Mesendoderm (in vitro differentiated cells): Measurements from ENCODE around the gene TXNL4B.

Experiments used
- DNase-seq: peaks from one replicate; pipeline ENCODE4 v3.0.0; 2013
- H2AK5ac ChIP-seq: 2 replicates; pipeline ENCODE4 v1.6.1; 2013; ENCODE audit warnings: low read length, inconsistent platforms
- H2BK120ac ChIP-seq: 2 replicates; pipeline ENCODE4 v1.6.1; 2013; ENCODE audit warnings: low read depth, mild to moderate bottlenecking, low read length, moderate library complexity, mixed read lengths
- H2BK15ac ChIP-seq: replicated peaks from 2 replicates; pipeline ENCODE4 v1.6.1; 2013; ENCODE audit warnings: low read depth, mild to moderate bottlenecking, moderate library complexity
- H2BK5ac ChIP-seq: 2 replicates; pipeline ENCODE4 v1.6.1; 2013; ENCODE audit warnings: low read length, inconsistent platforms
- H3K18ac ChIP-seq: 2 replicates; pipeline ENCODE4 v1.6.1; 2013; ENCODE audit warnings: mild to moderate bottlenecking, low read length, mixed read lengths
- H3K23ac ChIP-seq: one replicate; pipeline ENCODE4 v1.6.1; 2013; ENCODE audit warnings: low read length
- H3K27ac ChIP-seq: 2 replicates; pipeline ENCODE4 v1.5.1; 2013; ENCODE audit warnings: low read depth, mild to moderate bottlenecking, inconsistent platforms, low read length, moderate library complexity
- H3K27me3 ChIP-seq: 2 replicates; pipeline ENCODE4 v1.6.1; 2013; ENCODE audit warnings: low read length, control low read depth, mild to moderate bottlenecking, inconsistent platforms; ENCODE audit not compliant: insufficient read depth, poor library complexity
- H3K36me3 ChIP-seq: 2 replicates; pipeline ENCODE4 v1.6.1; 2013; ENCODE audit warnings: low read length, inconsistent platforms; ENCODE audit not compliant: control insufficient read depth, insufficient read depth
- H3K4ac ChIP-seq: one replicate; pipeline ENCODE4 v1.6.1; 2013; ENCODE audit warnings: low read depth, mild to moderate bottlenecking, low read length, moderate library complexity
- H3K4me1 ChIP-seq: 2 replicates; pipeline ENCODE4 v1.6.1; 2013; ENCODE audit warnings: low read depth, low read length, inconsistent platforms; ENCODE audit not compliant: control insufficient read depth
- H3K4me2 ChIP-seq: 2 replicates; pipeline ENCODE4 v1.6.1; 2013; ENCODE audit warnings: low read length
- H3K4me3 ChIP-seq: 2 replicates; pipeline ENCODE4 v1.5.1; 2013; ENCODE audit warnings: mild to moderate bottlenecking, low read length
- H3K56ac ChIP-seq: one replicate; pipeline ENCODE4 v1.6.1; 2013; ENCODE audit warnings: low read length
- H3K79me1 ChIP-seq: 2 replicates; pipeline ENCODE4 v1.6.1; 2013; ENCODE audit warnings: low read length, inconsistent platforms
- H3K79me2 ChIP-seq: 2 replicates; pipeline ENCODE4 v1.6.1; 2013; ENCODE audit warnings: mild to moderate bottlenecking, low read length; ENCODE audit not compliant: control insufficient read depth, insufficient read depth
- H3K9ac ChIP-seq: 2 replicates; pipeline ENCODE4 v1.6.1; 2013; ENCODE audit warnings: low read length, inconsistent platforms
- H4K5ac ChIP-seq: one replicate; pipeline ENCODE4 v1.6.1; 2013; ENCODE audit warnings: low read length
- H4K8ac ChIP-seq: one replicate; pipeline ENCODE4 v1.6.1; 2013; ENCODE audit warnings: low read depth, mild to moderate bottlenecking, control low read depth, low read length, moderate library complexity
- WGBS: extraction: QIAGEN DNeasy Blood & Tissue Kit; methylation state at CpG from one replicate; pipeline ENCODE4 v1.1.7; 2013; ENCODE audit warnings: low lambda C conversion rate, missing lambda C conversion rate; ENCODE audit not compliant: insufficient coverage; ENCODE audit errors: extremely low coverage; 5-methylcytosine and 5-hydroxymethylcytosine counted together

The TXNL4B gene

GRCh38 chr16:72094266-72094610 is 818 bp upstream of the TXNL4B start:
- H3K4ac ChIP-seq, result peak overlapping the region; percentile 28
- no peak overlapping the region for H2BK5ac ChIP-seq
- H3K36me3 ChIP-seq, result peaks cover 9% of the 10 kb centered on the region
- no peak overlapping the region for H4K5ac ChIP-seq
- no peak overlapping the region for H2BK15ac ChIP-seq
- no peak overlapping the region for H3K18ac ChIP-seq
- no peak overlapping the region for H4K8ac ChIP-seq
- no peak overlapping the region for H2AK5ac ChIP-seq
- H3K56ac ChIP-seq, result peak overlapping the region; percentile 87
- H3K4me1 ChIP-seq, result peaks cover 3% of the 10 kb centered on the region
- peak; percentile 49 for DNase-seq
- peak overlapping the region; percentile 72 for H3K9ac ChIP-seq
- no CpG with 5 or more reads among the region's 11 CpGs for WGBS
- H3K79me1 ChIP-seq, result peaks cover 26% of the 10 kb centered on the region
- H3K27ac ChIP-seq, result no peak overlapping the region
- H3K4me2 ChIP-seq, result peak overlapping the region; percentile 76
- peak overlapping the region; percentile 25 for H3K23ac ChIP-seq
- H3K79me2 ChIP-seq, result peaks cover 26% of the 10 kb centered on the region
- H2BK120ac ChIP-seq, result no peak overlapping the region
- H3K27me3 ChIP-seq, result no peaks in the 10 kb centered on the region
- peak overlapping the region; percentile 56 for H3K4me3 ChIP-seq

- Histone ChIP-seq H3K36me3 (peaks cover 7% of the 10 kb centered on the region), H2AK5ac (no peak overlapping the region)
Observed at GRCh38 chr16:72092832-72093447, 480 bp downstream of the TXNL4B start.

GRCh38 chr16:72091217-72091616 is 2.2 kb downstream of the TXNL4B start:
- peaks cover 5% of the 10 kb centered on the region for H3K36me3 ChIP-seq
- no peaks in the 10 kb centered on the region for H3K27me3 ChIP-seq
- peaks cover 26% of the 10 kb centered on the region for H3K79me1 ChIP-seq
- H4K5ac ChIP-seq, result no peak overlapping the region
- no peak overlapping the region for H3K18ac ChIP-seq
- H3K4ac ChIP-seq, result no peak overlapping the region
- H3K4me1 ChIP-seq, result peaks cover 3% of the 10 kb centered on the region
- H3K27ac ChIP-seq, result no peak overlapping the region
- no CpG with 5 or more reads among the region's 3 CpGs for WGBS
- H2AK5ac ChIP-seq, result no peak overlapping the region
- no peak overlapping the region for H3K56ac ChIP-seq
- DNase-seq, result no peak
- no peak overlapping the region for H4K8ac ChIP-seq
- no peak overlapping the region for H2BK5ac ChIP-seq
- no peak overlapping the region for H3K4me2 ChIP-seq
- no peak overlapping the region for H2BK120ac ChIP-seq
- H3K4me3 ChIP-seq, result no peak overlapping the region
- no peak overlapping the region for H3K9ac ChIP-seq
- H3K79me2 ChIP-seq, result peaks cover 26% of the 10 kb centered on the region
- no peak overlapping the region for H2BK15ac ChIP-seq
- H3K23ac ChIP-seq, result peak overlapping the region; percentile 24

More at GRCh38 chr16:72092832-72093447, 480 bp downstream of the TXNL4B start:
- Histone ChIP-seq H4K5ac (no peak overlapping the region), H2BK120ac (no peak overlapping the region), H3K27ac (no peak overlapping the region), H3K4ac (no peak overlapping the region), H3K56ac (peak overlapping the region; percentile 85), H2BK15ac (no peak overlapping the region), H3K18ac (peak overlapping the region; percentile 61), H3K23ac (no peak overlapping the region), H4K8ac (no peak overlapping the region), H3K4me3 (peak overlapping the region; percentile 66), H3K79me2 (peaks cover 26% of the 10 kb centered on the region), H3K9ac (peak overlapping the region; percentile 69), H2BK5ac (no peak overlapping the region), H3K79me1 (peaks cover 26% of the 10 kb centered on the region), H3K4me2 (peak overlapping the region; percentile 46), H3K4me1 (peaks cover 3% of the 10 kb centered on the region), H3K27me3 (no peaks in the 10 kb centered on the region)
- DNase-seq, result peak; percentile 70
- no CpG with 5 or more reads among the region's 22 CpGs for WGBS

- Histone ChIP-seq H3K79me2 (no peaks in the 10 kb centered on the region), H2BK120ac (no peak overlapping the region), H3K27me3 (no peaks in the 10 kb centered on the region), H2BK5ac (no peak overlapping the region), H3K36me3 (peaks cover 5% of the 10 kb centered on the region), H3K4me2 (no peak overlapping the region), H3K18ac (no peak overlapping the region), H2BK15ac (no peak overlapping the region), H3K79me1 (no peaks in the 10 kb centered on the region), H3K23ac (no peak overlapping the region), H3K9ac (no peak overlapping the region), H3K27ac (no peak overlapping the region), H3K4me3 (no peak overlapping the region), H3K56ac (no peak overlapping the region), H3K4me1 (no peaks in the 10 kb centered on the region), H3K4ac (no peak overlapping the region), H4K8ac (no peak overlapping the region), H2AK5ac (no peak overlapping the region), H4K5ac (no peak overlapping the region)
- WGBS, result no CpG with 5 or more reads among the region's 2 CpGs
- no peak for DNase-seq
Observed at GRCh38 chr16:72085002-72085401, 8.4 kb downstream of the TXNL4B start.

- H2BK120ac ChIP-seq, result no peak overlapping the region
- no peak overlapping the region for H4K8ac ChIP-seq
- H2BK5ac ChIP-seq, result no peak overlapping the region
- no peak overlapping the region for H3K23ac ChIP-seq
- no peak overlapping the region for H3K4me3 ChIP-seq
- no peak for DNase-seq
- no peaks in the 10 kb centered on the region for H3K27me3 ChIP-seq
- no peak overlapping the region for H3K4me2 ChIP-seq
- no peaks in the 10 kb centered on the region for H3K79me2 ChIP-seq
- peaks cover 2% of the 10 kb centered on the region for H3K36me3 ChIP-seq
- H3K79me1 ChIP-seq, result no peaks in the 10 kb centered on the region
- no peak overlapping the region for H3K4ac ChIP-seq
- H3K18ac ChIP-seq, result no peak overlapping the region
- no peaks in the 10 kb centered on the region for H3K4me1 ChIP-seq
- H3K9ac ChIP-seq, result no peak overlapping the region
- no CpG with 5 or more reads among the region's 10 CpGs for WGBS
- no peak overlapping the region for H4K5ac ChIP-seq
- H2AK5ac ChIP-seq, result no peak overlapping the region
- no peak overlapping the region for H3K56ac ChIP-seq
- H2BK15ac ChIP-seq, result no peak overlapping the region
- H3K27ac ChIP-seq, result no peak overlapping the region
Observed at GRCh38 chr16:72084445-72084844, 9.0 kb downstream of the TXNL4B start.
